Esophagus muscularis mucosa (tissue), 4 donors: ENCODE data around the gene AFTPH. TPM values are rescaled to one million over a fixed set of nuclear protein-coding genes. Genes with fewer than 3 reads are reported as not detected.

ENCODE experiments used
- DNase-seq: peaks from one replicate; pipeline ENCODE4 v3.0.0-alpha.2; 2017; ENCODE audit errors: extremely low spot score
- H3K27ac ChIP-seq, 4 donors: fragments of 200-600 bp; sonication (generic); replicated peaks in 1 of 4; 1 replicate in 3 of 4; 2 replicates in 1 of 4; pipeline ENCODE4 v1.5.1; 2016 to 2019; ENCODE audit warnings: mild to moderate bottlenecking in 1 of 4
- H3K27me3 ChIP-seq, 4 donors: fragments of 200-600 bp; sonication (generic); one replicate each; pipeline versions ENCODE4 v1.5.1 to v1.6.0; 2016 to 2019
- H3K36me3 ChIP-seq, 4 donors: fragments of 200-600 bp; sonication (generic); one replicate each; pipeline ENCODE4 v1.5.1; 2016 to 2019
- H3K4me1 ChIP-seq, 4 donors: fragments of 200-600 bp; sonication (generic); one replicate each; pipeline ENCODE4 v1.5.1; 2016 to 2019
- H3K4me3 ChIP-seq, 4 donors: fragments of 200-600 bp; sonication (generic); 1 replicate in 2 of 4; 2 replicates in 2 of 4; pipeline ENCODE4 v1.5.1; 2016 to 2019; ENCODE audit warnings: mild to moderate bottlenecking in 4 of 4, moderate library complexity in 1 of 4
- H3K9me3 ChIP-seq, 4 donors: fragments of 200-600 bp; sonication (generic); 1 replicate in 3 of 4; 2 replicates in 1 of 4; pipeline ENCODE4 v1.5.1; 2016 to 2019
- CTCF ChIP-seq, 3 experiments: fragments of 200-600 bp in 2 of 3; fragments of 450-650 bp in 1 of 3; sonication (generic) in 2 of 3; IDR thresholded peaks; one replicate each; pipeline ENCODE4 v1.5.1; 2017 to 2019; ENCODE audit warnings: antibody characterized with exemption in 3 of 3, mild to moderate bottlenecking in 2 of 3, moderate library complexity in 1 of 3
- EP300 ChIP-seq: sonication (generic); formaldehyde crosslinking; IDR thresholded peaks from one replicate; pipeline ENCODE4 v1.6.1; 2017; ENCODE audit warnings: antibody characterized with exemption
- POLR2A ChIP-seq: fragments of 450-650 bp; IDR thresholded peaks from one replicate; pipeline ENCODE4 v1.6.1; 2017; ENCODE audit warnings: antibody characterized with exemption, moderate library complexity, mild to moderate bottlenecking, low read depth
- POLR2AphosphoS5 ChIP-seq, 2 donors: sonication (generic); formaldehyde crosslinking; IDR thresholded peaks; one replicate each; pipeline ENCODE4 v1.6.1; 2017; ENCODE audit warnings: antibody characterized with exemption in 2 of 2
- WGBS: methylation state at CpG from one replicate; pipeline ENCODE4 v1.1.5; 2018; 5-methylcytosine and 5-hydroxymethylcytosine counted together
- intact Hi-C: fragments of 100-400 bp; cut with DNase I; formaldehyde crosslinking; loops from one replicate; pipeline ENCODE4 v1.15.1; 2023
- total RNA-seq, 4 donors: library from RNA; depleted of rRNA; stranded (reverse); fragments of >200 nt; gene quantifications; one replicate each; pipeline versions ENCODE4 v1.1.0 to v1.2.1, GENCODE V29; 2016

AFTPH gene
- total RNA-seq, 4 donors from 2014 or later, result 27.5 to 36.1 (median 35.7) TPM

- Histone ChIP-seq H3K36me3 (no peaks in the 10 kb centered on the region), H3K9me3 (no peaks in the 10 kb centered on the region), H3K27ac (no peak overlapping the region), H3K27me3 (no peaks in the 10 kb centered on the region), H3K4me1 (peaks cover 0 to 4% (median 0%) of the 10 kb centered on the region in 4 donors), H3K4me3 (no peak overlapping the region)
- WGBS, result 100% methylated on average over 6 of the region's 7 CpGs
- intact Hi-C loops, result no loop called here
- DNase-seq, result no peak
- no peak for TF ChIP-seq POLR2AphosphoS5 (IDR thresholded peaks at IDR 0.05)
- TF ChIP-seq EP300, result no peak
- TF ChIP-seq POLR2A, result no peak
- no peak for TF ChIP-seq CTCF (IDR thresholded peaks at IDR 0.05)
Observed at GRCh38 chr2:64615844-64616536, 91.9 kb downstream of the AFTPH start.

GRCh38 chr2:64617631-64618151 lies 93.6 kb downstream of the AFTPH start:
- Histone ChIP-seq H3K36me3 (no peaks in the 10 kb centered on the region), H3K9me3 (no peaks in the 10 kb centered on the region), H3K4me3 (no peak overlapping the region), H3K27me3 (no peaks in the 10 kb centered on the region), H3K27ac (no peak overlapping the region), H3K4me1 (peaks cover 0 to 4% (median 0%) of the 10 kb centered on the region in 4 donors)
- intact Hi-C loops, result no loop called here
- 70% methylated on average over 5 of the region's 6 CpGs for WGBS
- no peak for TF ChIP-seq CTCF (IDR thresholded peaks at IDR 0.05)
- TF ChIP-seq POLR2AphosphoS5 (IDR thresholded peaks at IDR 0.05), result no peak
- TF ChIP-seq POLR2A, result no peak
- no peak for TF ChIP-seq EP300
- no peak for DNase-seq

- no peak for DNase-seq
- H3K27me3 ChIP-seq, result no peaks in the 10 kb centered on the region
- H3K4me1 ChIP-seq, result peaks cover 0 to 4% (median 0%) of the 10 kb centered on the region in 4 donors
- H3K27ac ChIP-seq, result no peak overlapping the region
- intact Hi-C loops, result no loop called here
- no peak for TF ChIP-seq POLR2AphosphoS5 (IDR thresholded peaks at IDR 0.05)
- no peak overlapping the region for H3K4me3 ChIP-seq
- no peaks in the 10 kb centered on the region for H3K9me3 ChIP-seq
- 76% methylated on average over 4 of the region's 4 CpGs for WGBS
- no peaks in the 10 kb centered on the region for H3K36me3 ChIP-seq
Observed at GRCh38 chr2:64620661-64621060, 96.5 kb downstream of the AFTPH start.

GRCh38 chr2:64622443-64623241 lies 98.5 kb downstream of the AFTPH start:
- no peak overlapping the region for H3K4me3 ChIP-seq
- H3K4me1 ChIP-seq, result peaks cover 0 to 9% (median under 1%) of the 10 kb centered on the region in 4 donors
- H3K9me3 ChIP-seq, result no peaks in the 10 kb centered on the region
- no peak overlapping the region for H3K27ac ChIP-seq
- TF ChIP-seq POLR2A, result no peak
- peak in 1 of 3 experiments; percentile 27 for TF ChIP-seq CTCF (IDR thresholded peaks at IDR 0.05)
- DNase-seq, result no peak
- 79% methylated on average over 12 of the region's 13 CpGs for WGBS
- no peaks in the 10 kb centered on the region for H3K36me3 ChIP-seq
- intact Hi-C loops, result no loop called here
- no peaks in the 10 kb centered on the region for H3K27me3 ChIP-seq

- Histone ChIP-seq H3K4me3 (no peak overlapping the region), H3K9me3 (no peaks in the 10 kb centered on the region), H3K27me3 (no peaks in the 10 kb centered on the region), H3K4me1 (peaks cover 0 to 10% (median 0%) of the 10 kb centered on the region in 4 donors), H3K36me3 (no peaks in the 10 kb centered on the region), H3K27ac (no peak overlapping the region)
- intact Hi-C loops, result no loop called here
- WGBS, result 88% methylated on average over 13 of the region's 13 CpGs
- DNase-seq, result no peak
- TF ChIP-seq POLR2A (no peak), POLR2AphosphoS5 (IDR thresholded peaks at IDR 0.05) (no peak), CTCF (IDR thresholded peaks at IDR 0.05) (no peak), EP300 (no peak)
Observed at GRCh38 chr2:64623242-64623850, 99.2 kb downstream of the AFTPH start.
